Fibroblast of villous mesenchyme (primary cell): ENCODE measurements around the gene STRA6. TPM values are rescaled to one million over a fixed set of nuclear protein-coding genes. Genes with fewer than 3 reads are reported as not detected.

Source experiments
- DNase-seq: peaks from one replicate; pipeline ENCODE4 v3.0.0-alpha.2; 2010; ENCODE audit warnings: low read depth
- H3K4me3 ChIP-seq: 2 replicates; pipeline ENCODE4 v1.5.1; 2011; ENCODE audit warnings: low read depth, mild to moderate bottlenecking, low read length
- CTCF ChIP-seq: IDR thresholded peaks from 2 replicates; pipeline ENCODE4 v1.5.1; 2012; ENCODE audit warnings: low read depth, mild to moderate bottlenecking, low read length; ENCODE audit not compliant: insufficient read depth
- total RNA-seq: library from RNA; depleted of rRNA; stranded (reverse); fragments of >200 nt; gene quantifications from 2 replicates; pipeline ENCODE4 v1.2.3, GENCODE V29; 2012

STRA6 gene
- total RNA-seq, 1 donor: 52.7 TPM

DNA sequence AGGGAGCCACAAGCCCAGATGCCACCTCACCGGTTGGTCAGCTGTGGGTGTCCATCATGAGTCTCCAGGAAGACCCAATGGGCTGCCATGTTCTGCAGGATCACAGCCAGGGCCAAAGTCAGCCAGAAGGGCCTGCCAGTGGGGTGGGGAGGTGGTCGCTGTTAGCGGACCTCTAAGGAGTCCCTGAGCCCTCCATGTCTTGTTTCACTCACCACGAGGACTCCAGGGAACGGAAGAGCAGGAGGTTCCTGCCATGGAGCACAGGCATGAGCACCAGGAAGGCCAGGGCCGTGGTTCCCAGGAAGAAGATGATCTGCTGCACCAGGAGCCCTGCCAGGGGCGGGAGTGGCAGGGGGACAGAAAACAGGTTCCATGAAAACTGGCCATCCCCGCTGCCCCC lies 20.5 kb downstream of the STRA6 start:
- DNase-seq: no peak
- no peak for TF ChIP-seq CTCF
- H3K4me3 ChIP-seq: no peak overlapping the region

- no peak for DNase-seq
- H3K4me3 ChIP-seq: no peak overlapping the region
- TF ChIP-seq CTCF: no peak
Observed at GRCh38 chr15:74180881-74181602, 21.5 kb downstream of the STRA6 start.

- H3K4me3 ChIP-seq: no peak overlapping the region
- DNase-seq: peak; percentile 56
- no peak for TF ChIP-seq CTCF
Observed at GRCh38 chr15:74179983-74180880, 22.4 kb downstream of the STRA6 start.

- DNase-seq: peak; percentile 97
- no peak for TF ChIP-seq CTCF
- H3K4me3 ChIP-seq: no peak overlapping the region
Observed at GRCh38 chr15:74179101-74179841, 23.3 kb downstream of the STRA6 start.

GRCh38 chr15:74178326-74179100 lies 24.1 kb downstream of the STRA6 start:
- no peak overlapping the region for H3K4me3 ChIP-seq
- TF ChIP-seq CTCF: no peak
- no peak for DNase-seq
